ENCODE data around the gene ZBTB22. TPM values are rescaled to one million over a fixed set of nuclear protein-coding genes. Genes with fewer than 3 reads are reported as not detected.
"Not testable (repeated sequence)": the region's sequence is repeated elsewhere in the genome, so short reads cannot be mapped to it uniquely, and the experiment has no call there.

ZBTB22 gene
- total RNA-seq, 2 donors from 2014 or later: 6.9 to 20.0 TPM

DNA sequence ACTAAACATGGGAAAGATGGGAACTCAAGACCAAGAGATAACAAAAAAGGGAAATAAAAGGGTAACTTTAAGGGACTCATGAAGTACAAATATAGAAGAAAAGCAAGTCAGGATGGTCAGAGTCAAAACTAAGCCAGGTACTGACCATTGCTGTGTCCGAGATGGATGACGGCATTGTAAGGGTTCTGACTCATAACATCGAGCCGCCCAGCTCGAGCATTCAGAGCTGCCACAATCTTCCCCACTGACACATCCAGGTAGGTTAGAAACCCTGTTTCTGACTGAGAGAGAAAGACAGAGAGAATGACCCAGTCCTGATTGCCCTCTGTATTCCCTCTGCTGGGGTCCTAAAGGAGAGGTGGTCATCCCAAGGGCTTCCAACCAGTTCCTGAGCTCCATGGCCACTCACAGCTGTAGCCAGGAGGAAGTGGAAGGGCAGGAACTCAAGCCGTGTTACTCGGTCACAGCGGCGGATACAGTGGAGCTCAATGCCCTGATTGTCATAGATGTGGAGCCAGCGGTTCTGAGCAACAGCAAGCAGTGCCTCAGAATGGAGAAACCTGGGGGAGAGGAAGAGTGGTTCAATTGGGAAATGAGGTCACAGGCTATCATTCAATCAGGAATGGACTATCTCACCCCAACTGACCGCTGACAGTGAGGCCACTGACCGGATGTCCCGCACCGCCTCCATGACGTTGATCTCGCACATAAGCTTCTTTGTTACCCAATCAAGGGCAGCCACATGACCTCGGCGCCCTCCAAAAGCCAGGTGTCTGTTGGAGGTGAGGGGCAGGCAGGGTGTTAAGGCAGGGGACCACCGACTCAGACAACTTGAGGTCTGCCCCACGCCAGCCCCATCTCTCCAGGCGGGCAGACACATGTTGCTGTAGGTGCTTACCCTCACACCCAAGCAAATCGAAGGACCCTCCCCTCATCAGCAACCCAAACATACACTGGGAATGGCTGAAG, 30.3 kb downstream of the ZBTB22 start:
- Mint-ChIP-seq H3K9me3 (no peaks in the 10 kb centered on the region), H3K27me3 (no peaks in the 10 kb centered on the region), H3K4me3 (peak overlapping the region; percentile 84), H3K4me1 (peaks cover 27% of the 10 kb centered on the region), H3K36me3 (ENCODE audit: low read depth) (peaks cover 97% of the 10 kb centered on the region), H3K27ac (no peak overlapping the region)
- no peak for ATAC-seq (replicated peaks)

- H3K27ac Mint-ChIP-seq; ATAC-seq (replicated peaks); H3K9me3 Mint-ChIP-seq; H3K4me3 Mint-ChIP-seq; H3K27me3 Mint-ChIP-seq: not testable (repeated sequence)
- peaks cover 16% of the 10 kb centered on the region for H3K4me1 Mint-ChIP-seq
- peaks cover 91% of the 10 kb centered on the region for H3K36me3 Mint-ChIP-seq (ENCODE audit: low read depth)
Measured at GRCh38 chr6:33285214-33285613, 32.3 kb downstream of the ZBTB22 start.

- H3K27me3 Mint-ChIP-seq: no peaks in the 10 kb centered on the region
- H3K27ac Mint-ChIP-seq: peak overlapping the region; percentile 30
- H3K4me1 Mint-ChIP-seq: peaks cover 11% of the 10 kb centered on the region
- H3K9me3 Mint-ChIP-seq: no peaks in the 10 kb centered on the region
- no peak overlapping the region for H3K4me3 Mint-ChIP-seq
- peaks cover 76% of the 10 kb centered on the region for H3K36me3 Mint-ChIP-seq (ENCODE audit: low read depth)
- no peak for ATAC-seq (replicated peaks)
Measured at GRCh38 chr6:33280539-33280938, 37.0 kb downstream of the ZBTB22 start.

DNA sequence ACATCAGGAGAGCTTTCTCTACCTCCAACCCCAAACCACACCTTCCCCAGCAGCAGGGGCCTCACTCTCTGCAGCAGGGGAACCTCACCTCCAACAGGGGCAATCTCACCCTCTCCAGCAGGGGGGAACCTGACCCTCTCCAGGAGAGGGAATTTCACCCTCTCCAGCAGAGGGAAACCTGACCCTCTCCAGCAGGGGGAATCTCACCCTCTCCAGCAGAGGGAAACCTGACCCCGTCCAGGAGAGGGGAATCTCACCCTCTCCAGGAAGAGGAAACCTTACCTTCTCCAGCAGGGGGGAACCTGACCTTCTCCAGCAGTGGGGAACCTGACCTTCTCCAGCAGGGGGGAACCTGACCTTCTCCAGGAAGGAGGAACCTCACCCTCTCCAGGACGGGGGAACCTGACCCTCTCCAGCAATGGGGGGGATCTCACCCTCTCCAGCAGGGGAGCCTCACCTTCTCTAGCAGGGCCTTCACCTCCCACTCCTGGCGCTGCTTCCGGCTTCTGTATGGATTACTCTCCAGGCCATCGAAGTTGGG, 37.5 kb downstream of the ZBTB22 start:
- no peak overlapping the region for H3K4me3 Mint-ChIP-seq
- H3K27me3 Mint-ChIP-seq: no peaks in the 10 kb centered on the region
- H3K9me3 Mint-ChIP-seq: no peaks in the 10 kb centered on the region
- no peak for ATAC-seq (replicated peaks)
- H3K27ac Mint-ChIP-seq: no peak overlapping the region
- peaks cover 76% of the 10 kb centered on the region for H3K36me3 Mint-ChIP-seq (ENCODE audit: low read depth)
- H3K4me1 Mint-ChIP-seq: peaks cover 12% of the 10 kb centered on the region

DNA sequence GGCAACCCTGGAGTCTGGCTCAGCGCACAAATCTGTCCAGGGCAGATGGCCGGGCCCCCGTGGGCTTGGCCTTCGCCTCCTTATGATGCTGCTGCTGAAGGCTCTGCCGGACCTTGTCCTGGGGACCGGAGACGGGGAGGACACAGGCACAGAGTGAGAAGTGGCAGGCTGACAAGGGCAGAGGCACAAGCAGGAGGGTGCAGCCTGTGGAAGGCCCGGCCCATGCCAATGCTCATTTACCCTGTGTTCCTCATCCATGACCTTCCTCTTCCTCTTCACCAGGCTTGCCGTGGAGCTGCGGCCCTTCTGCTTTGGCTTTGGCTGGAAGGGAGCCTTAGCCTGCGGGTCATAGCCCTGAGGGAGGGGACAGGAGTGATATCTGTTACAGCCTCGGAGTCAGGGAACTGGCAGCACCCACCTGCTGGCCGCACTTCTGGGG, 38.3 kb downstream of the ZBTB22 start:
- Mint-ChIP-seq H3K9me3 (no peaks in the 10 kb centered on the region), H3K4me1 (peaks cover 18% of the 10 kb centered on the region), H3K27me3 (no peaks in the 10 kb centered on the region), H3K4me3 (no peak overlapping the region), H3K27ac (no peak overlapping the region), H3K36me3 (ENCODE audit: low read depth) (peaks cover 76% of the 10 kb centered on the region)
- no peak for ATAC-seq (replicated peaks)

DNA sequence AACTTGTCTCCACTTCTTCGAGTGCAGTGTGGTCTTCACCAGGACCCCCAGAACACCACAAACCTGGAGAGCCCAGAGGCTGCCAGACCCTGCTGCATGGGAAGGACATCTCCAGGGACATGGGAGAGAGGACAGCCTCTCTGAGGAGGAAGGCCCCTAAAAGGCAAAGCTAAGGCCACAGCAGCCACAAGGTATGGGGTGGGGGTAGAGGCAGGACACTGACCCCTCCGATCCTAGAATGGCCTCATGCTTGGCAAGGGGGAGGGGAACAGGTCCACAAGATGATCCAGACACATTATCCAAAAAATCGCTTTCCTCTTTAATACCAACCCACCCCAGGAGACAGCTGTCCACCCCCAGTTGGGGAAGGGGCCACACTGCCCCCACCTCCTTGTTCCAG, 38.7 kb downstream of the ZBTB22 start:
- Mint-ChIP-seq H3K27ac (no peak overlapping the region), H3K4me1 (peaks cover 19% of the 10 kb centered on the region), H3K27me3 (no peaks in the 10 kb centered on the region), H3K4me3 (no peak overlapping the region), H3K9me3 (no peaks in the 10 kb centered on the region), H3K36me3 (ENCODE audit: low read depth) (peaks cover 76% of the 10 kb centered on the region)
- no peak for ATAC-seq (replicated peaks)

DNA sequence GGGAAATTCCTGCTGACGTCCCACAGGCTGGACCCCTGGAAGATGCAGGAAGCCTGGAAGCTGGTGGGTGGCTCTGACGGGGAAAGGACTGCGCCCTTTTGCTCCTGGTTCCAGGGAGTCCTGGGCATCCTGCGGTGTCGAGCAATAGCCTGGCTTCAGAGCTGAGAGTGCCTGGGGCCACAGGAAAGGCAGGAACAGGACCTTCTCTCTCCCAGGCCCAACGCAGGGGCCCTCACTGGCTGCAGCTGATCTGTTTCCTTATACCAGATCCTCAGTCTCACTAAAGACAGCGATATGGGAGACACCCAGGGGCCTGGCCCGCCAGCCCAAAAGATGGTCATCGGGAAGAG, 39.2 kb downstream of the ZBTB22 start:
- Mint-ChIP-seq H3K36me3 (ENCODE audit: low read depth) (peaks cover 76% of the 10 kb centered on the region), H3K9me3 (no peaks in the 10 kb centered on the region), H3K27me3 (no peaks in the 10 kb centered on the region), H3K4me1 (peaks cover 21% of the 10 kb centered on the region), H3K27ac (no peak overlapping the region), H3K4me3 (no peak overlapping the region)
- ATAC-seq (replicated peaks): no peak

DNA sequence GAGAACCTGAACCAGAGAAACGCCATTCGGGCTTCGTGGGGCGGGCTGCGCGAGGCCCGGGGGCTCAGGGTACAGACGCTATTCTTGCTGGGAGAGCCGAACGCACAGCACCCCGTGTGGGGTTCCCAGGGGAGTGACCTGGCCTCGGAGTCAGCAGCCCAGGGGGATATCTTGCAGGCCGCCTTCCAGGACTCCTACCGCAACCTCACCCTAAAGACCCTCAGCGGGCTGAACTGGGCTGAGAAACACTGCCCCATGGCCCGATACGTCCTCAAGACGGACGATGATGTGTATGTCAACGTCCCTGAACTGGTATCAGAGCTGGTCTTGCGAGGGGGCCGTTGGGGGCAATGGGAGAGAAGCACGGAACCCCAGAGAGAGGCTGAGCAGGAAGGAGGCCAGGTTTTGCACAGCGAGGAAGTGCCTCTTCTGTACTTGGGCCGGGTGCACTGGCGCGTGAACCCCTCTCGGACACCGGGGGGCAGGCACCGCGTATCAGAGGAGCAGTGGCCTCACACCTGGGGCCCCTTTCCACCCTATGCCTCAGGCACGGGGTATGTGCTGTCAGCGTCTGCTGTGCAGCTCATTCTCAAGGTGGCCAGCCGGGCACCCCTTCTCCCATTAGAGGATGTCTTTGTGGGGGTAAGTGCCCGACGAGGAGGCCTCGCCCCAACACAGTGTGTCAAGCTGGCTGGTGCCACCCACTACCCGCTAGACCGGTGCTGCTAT, 39.7 kb downstream of the ZBTB22 start:
- peak overlapping the region; percentile 83 for H3K27ac Mint-ChIP-seq
- peak overlapping the region; percentile 88 for H3K4me3 Mint-ChIP-seq
- H3K36me3 Mint-ChIP-seq (ENCODE audit: low read depth): peaks cover 76% of the 10 kb centered on the region
- no peaks in the 10 kb centered on the region for H3K27me3 Mint-ChIP-seq
- peaks cover 26% of the 10 kb centered on the region for H3K4me1 Mint-ChIP-seq
- H3K9me3 Mint-ChIP-seq: no peaks in the 10 kb centered on the region
- no peak for ATAC-seq (replicated peaks)

- no peaks in the 10 kb centered on the region for H3K9me3 Mint-ChIP-seq
- ATAC-seq (replicated peaks): peak; percentile 79
Measured at GRCh38 chr6:33276864-33277662, 40.5 kb downstream of the ZBTB22 start, which contains the start of gene B3GALT4. Gene B3GALT4 (plus strand): TSS chr6:33277123. CDS start chr6:33277420, 297 bp downstream.

DNA sequence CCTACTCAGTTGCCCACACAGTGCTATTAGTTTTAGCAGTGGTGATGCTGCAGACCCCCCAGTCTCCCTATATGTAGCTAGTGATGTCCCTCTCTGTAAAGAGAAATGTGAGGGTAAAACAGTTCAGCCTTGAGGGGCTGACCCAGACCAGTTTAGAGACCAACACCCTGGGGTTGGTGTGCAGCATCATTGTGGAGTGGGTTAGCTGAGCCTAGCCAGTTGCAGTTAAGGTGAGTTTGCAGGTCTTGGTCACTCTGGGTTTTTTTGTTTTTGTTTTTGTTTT, 41.0 kb downstream of the ZBTB22 start:
- peak overlapping the region; percentile 88 for H3K4me3 Mint-ChIP-seq
- H3K9me3 Mint-ChIP-seq: no peaks in the 10 kb centered on the region
- peak overlapping the region; percentile 96 for H3K27ac Mint-ChIP-seq
- H3K36me3 Mint-ChIP-seq (ENCODE audit: low read depth): peaks cover 79% of the 10 kb centered on the region
- H3K4me1 Mint-ChIP-seq: peaks cover 26% of the 10 kb centered on the region
- no peak for ATAC-seq (replicated peaks)
- no peaks in the 10 kb centered on the region for H3K27me3 Mint-ChIP-seq

More at GRCh38 chr6:33276864-33277662, 40.5 kb downstream of the ZBTB22 start, which contains the start of gene B3GALT4:
- Mint-ChIP-seq H3K36me3 (ENCODE audit: low read depth) (peaks cover 76% of the 10 kb centered on the region), H3K4me1 (peaks cover 26% of the 10 kb centered on the region), H3K4me3 (peak within 1 kb of the TSS; percentile 88), H3K27me3 (no peaks in the 10 kb centered on the region), H3K27ac (peak within 1 kb of the TSS; percentile 96)

- peaks cover 80% of the 10 kb centered on the region for H3K36me3 Mint-ChIP-seq (ENCODE audit: low read depth)
- peaks cover 26% of the 10 kb centered on the region for H3K4me1 Mint-ChIP-seq
- H3K27ac Mint-ChIP-seq: peak overlapping the region; percentile 96
- H3K27me3 Mint-ChIP-seq; H3K9me3 Mint-ChIP-seq; ATAC-seq (replicated peaks): not testable (repeated sequence)
- peak overlapping the region; percentile 88 for H3K4me3 Mint-ChIP-seq
Measured at GRCh38 chr6:33275795-33276580, 41.6 kb downstream of the ZBTB22 start.

GRCh38 chr6:33273924-33274902, 43.3 kb downstream of the ZBTB22 start:
- H3K4me3 Mint-ChIP-seq: peak overlapping the region; percentile 88
- H3K9me3 Mint-ChIP-seq: no peaks in the 10 kb centered on the region
- peak overlapping the region; percentile 96 for H3K27ac Mint-ChIP-seq
- H3K4me1 Mint-ChIP-seq: peaks cover 39% of the 10 kb centered on the region
- H3K36me3 Mint-ChIP-seq (ENCODE audit: low read depth): peaks cover 84% of the 10 kb centered on the region
- no peaks in the 10 kb centered on the region for H3K27me3 Mint-ChIP-seq
- ATAC-seq (replicated peaks): no peak

Data from activated T-helper 17 cell treated with anti-CD3 and anti-CD28 coated beads, Interleukin-2, amount 50 U/mL, for 72 hours (primary cell).